Activated CD4-positive, alpha-beta T cell treated with anti-CD3 and anti-CD28 coated beads, Interleukin-2, amount 50 U/mL, for 16 hours (primary cell): Measurements from ENCODE around the gene GPC5.
"Not testable (repeated sequence)": the region's sequence is repeated elsewhere in the genome, so short reads cannot be mapped to it uniquely, and the experiment has no call there.

Source experiments
- DNase-seq: peaks from one replicate; pipeline ENCODE4 v3.0.0-alpha.2; 2020

The GPC5 gene

DNA sequence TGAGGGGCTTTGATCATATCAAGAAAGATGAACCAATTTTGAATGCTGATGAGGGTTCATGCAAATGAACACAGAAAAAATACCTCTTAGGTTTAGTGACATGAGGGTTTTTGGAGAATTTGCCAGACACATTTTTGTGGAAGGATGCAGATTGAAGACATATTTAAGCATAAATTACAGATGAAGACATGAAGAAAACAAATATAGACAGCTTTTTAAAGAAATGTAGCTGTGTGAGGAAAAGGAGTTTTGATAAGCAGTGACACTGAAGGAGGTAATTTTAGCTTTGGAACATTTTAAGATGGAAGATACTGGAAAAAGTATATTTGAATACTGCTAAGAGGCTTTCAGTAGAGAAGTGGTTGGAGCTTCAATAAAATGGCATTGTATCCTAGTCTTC is 1017.4 kb downstream of the GPC5 start:
- DNase-seq = no peak

DNA sequence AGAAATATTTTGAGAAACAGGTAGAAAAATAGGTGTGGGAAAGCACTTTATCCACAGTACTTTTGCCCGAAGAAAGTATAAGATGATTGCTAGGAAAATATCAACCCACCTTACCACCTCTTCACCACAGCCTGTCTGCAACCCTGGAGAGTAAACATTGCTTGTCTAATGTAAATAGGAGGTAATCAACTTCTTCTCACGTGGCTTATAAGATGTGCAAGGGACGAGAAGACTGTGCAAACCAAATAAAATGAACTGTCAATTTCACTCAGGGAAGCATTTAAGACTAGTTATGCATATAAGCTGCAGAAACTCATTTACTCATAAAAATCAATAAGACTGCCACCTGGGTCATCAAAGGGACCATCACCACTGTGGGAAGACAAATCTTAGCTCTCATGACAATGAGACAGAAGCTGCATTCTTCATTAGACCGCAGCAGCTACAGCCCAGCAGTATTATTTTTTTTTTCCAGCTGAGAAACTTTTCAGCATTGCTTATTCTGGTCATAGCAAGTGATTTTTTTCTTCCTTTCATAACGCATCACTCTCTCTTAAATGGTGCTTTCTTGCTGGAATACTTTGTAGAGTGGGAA is 1020.5 kb downstream of the GPC5 start:
- DNase-seq = no peak

GRCh38 chr13:92429231-92429630 is 1030.8 kb downstream of the GPC5 start:
- DNase-seq = no peak

- DNase-seq = no peak
These were observed 1035.0 kb downstream of the GPC5 start for GRCh38 chr13:92433386-92433785.

DNA sequence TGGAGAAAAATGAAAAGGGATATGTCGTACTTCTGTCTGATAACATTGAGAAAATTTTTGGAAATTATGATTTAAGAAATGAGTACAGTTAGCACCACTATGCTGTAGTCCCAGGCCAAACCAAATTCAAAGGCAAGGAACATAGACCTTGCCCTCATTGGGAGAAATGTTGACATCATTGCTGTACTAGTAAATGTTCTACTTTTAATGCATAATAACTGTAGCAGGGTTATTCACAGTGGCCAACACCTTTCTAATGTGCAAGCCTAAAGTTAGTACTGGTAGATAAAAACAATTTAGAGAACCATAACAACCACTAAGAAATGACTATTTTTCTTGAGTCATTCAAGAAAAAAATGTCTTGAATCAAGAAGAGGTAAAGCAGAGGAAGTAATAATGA is 1035.5 kb downstream of the GPC5 start:
- DNase-seq = no peak

GRCh38 chr13:92436924-92437323 is 1038.5 kb downstream of the GPC5 start:
- no peak for DNase-seq

DNA sequence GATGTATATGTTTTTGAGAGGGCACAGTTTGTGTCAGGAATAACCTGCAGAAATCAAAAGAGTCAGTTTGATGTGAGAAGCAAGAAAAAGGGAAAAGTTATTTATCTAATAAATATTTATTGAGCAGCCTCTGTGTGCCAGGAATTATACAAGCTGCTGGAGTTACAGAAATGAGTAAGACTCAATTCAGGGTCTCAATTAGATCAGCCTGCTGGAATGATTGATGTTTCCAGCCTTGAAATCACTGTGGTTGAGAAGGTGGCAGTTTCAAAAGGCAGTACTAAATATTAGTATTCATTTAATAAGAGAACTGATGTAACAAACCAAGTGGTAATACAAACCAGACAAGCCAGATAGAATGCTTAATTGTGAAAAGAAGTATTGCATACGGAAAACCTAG is 1045.8 kb downstream of the GPC5 start:
- no peak for DNase-seq

DNA sequence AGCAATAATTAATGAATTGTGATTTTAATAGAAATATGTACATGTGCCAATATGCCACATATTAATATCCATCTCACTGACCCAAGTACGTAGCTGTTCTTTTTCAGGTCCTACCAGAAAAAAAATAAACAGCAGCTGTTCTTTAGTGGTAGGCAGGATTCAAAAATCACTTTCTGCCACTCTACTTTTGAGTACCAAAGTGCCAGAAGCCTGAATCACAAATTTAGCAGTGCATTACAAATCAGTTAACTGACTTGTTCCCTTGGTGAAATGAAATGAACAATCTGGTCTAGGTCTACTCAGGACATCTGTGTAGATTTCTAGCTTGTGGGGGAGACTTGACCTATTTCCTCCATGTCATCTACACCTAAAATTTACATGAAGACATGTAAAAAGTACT is 1052.6 kb downstream of the GPC5 start:
- no peak for DNase-seq

DNA sequence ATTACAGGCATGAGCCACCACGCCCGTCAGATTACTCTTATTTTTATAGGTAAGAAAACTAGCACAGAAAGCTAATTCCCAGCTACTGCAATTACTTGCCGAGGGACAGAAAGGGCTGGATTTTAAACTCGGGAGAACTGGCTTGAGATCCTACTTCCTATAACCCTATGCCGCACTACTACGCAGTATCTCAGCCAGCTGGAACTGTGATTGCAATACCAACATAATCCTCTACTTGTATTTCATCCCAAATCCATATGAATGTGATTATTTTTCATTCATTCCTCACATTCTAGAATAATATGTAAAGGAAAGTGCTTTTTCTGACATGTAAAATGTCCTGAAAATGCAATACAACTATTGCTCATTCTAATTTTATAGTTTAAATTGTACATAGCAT is 1054.4 kb downstream of the GPC5 start:
- DNase-seq = no peak

DNA sequence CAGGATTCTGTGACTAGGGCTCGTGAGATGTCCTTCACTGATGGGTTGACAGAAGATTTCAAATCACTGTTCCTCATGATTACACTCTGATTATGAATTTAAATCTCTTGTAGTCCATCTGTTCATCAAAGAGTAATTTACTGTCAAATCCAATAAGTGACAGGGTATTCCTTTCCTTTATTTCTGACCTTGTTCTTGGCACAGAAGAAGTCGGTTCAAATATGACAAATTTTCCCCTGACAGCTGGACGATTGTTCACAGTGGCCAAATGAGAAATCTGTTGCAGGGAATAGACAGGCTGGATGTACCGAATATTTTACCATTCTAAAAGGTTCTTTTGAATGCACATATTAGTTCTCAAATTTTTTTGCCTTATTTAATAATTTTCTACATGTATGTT is 1060.9 kb downstream of the GPC5 start:
- DNase-seq = no peak

- DNase-seq = no peak
These were observed 1062.1 kb downstream of the GPC5 start for GRCh38 chr13:92460479-92460878.

GRCh38 chr13:92461402-92461801 is 1063.0 kb downstream of the GPC5 start:
- DNase-seq = no peak

GRCh38 chr13:92461831-92462230 is 1063.4 kb downstream of the GPC5 start:
- no peak for DNase-seq

GRCh38 chr13:92463134-92463533 is 1064.7 kb downstream of the GPC5 start:
- DNase-seq = no peak

DNA sequence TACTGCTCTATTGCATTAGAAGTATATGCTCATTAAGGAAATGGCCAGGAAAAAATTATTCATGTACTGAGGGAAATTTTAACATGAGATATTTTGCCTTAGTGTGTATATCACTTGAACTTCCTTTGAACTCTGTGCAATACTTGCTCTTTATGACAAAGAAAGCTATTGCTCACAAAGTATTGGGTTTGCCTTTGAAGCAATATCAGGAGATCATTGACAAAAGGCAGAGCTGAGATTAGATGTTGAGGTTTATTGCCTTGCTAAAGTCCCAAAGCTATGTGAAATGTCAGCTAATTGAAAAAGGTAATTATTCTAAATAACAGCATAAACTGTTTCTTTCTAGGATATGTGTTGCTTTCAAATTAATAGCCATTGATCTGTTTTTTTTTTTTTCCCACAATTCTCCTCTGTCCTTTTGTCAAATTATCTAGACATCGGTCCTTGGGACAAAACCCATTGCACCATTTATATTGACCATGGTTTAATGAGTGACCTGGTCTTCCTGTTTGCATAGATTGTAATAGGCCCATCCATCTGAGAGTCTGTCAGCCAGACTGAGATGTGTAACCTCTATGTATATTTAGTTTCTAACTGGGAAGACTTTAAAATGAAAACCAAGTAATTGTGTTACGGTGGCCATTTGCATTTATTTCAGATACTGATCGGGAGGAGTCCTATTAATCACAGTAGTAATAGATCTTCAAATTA is 1075.5 kb downstream of the GPC5 start:
- no peak for DNase-seq

DNA sequence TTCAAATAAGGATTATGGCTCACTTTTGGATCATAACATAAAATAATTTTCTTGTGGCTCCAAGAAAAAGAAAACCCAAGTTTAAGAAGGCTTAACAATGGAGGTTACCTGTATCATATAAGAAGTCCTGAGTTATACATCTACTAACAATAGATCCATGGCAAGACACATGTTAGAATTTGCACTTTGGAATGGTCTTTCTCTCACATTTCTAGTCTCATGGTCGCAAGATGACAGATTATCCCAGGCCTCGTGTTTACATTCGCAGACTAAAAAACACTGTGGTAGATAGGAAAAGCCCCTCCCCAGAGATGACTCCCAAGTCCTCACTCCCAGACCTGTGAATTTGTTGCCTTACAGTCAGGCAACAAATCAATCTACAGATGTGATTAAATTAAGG is 1082.0 kb downstream of the GPC5 start:
- no peak for DNase-seq

DNA sequence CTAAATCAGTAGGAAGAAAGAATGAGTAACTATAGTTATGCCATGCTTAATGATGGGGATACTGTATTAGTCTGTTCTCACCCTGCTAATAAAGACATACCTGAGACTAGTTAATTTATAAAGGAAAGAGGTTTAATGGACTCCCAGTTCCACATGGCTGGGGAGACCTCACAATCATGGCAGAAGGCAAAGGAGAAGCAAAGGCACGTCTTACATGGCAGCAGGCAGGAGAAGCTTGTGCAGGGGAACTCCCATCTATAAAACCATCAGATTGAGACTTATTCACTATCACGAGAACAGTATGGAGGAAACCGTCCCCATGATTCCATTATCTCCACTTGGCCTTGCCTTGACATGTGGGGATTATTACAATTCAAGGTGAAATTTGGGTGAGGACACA is 1084.4 kb downstream of the GPC5 start:
- not testable (repeated sequence) for DNase-seq

DNA sequence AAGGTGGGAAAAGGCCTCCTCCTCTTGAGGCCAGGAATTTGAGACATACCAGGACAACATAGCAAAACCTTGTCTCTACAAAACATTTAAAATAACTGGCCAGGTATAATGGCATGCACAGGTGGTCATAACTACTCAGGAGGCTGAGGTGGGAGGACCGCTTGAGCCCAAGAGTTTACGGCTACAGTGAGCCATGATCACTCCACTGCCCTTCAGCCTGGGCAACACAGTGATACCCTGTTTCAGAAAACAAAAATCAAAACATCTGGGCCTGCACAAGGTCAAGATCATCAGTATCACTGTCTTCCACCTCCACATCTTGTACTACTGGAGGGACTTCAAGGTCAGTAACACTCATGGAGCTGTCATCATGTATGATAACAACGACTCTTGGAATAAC is 1085.5 kb downstream of the GPC5 start:
- DNase-seq = no peak

DNA sequence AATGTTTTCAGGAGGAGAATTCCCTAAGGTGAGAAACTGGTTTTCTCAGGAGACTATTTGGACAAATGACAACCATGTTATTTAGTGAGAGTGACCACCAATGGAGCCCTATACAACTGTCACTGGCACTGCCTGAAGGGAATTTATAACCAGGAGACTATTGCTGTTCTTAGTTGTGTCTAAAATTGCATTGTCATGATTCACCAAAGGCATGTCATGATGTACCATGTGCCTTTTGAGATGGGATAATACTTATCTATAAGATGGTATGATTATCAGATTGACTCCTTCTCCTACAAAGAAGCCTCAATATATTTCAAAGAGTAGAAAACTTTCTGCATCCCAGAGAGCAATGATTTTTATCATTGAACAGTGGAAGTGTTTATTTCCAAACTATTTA is 1088.8 kb downstream of the GPC5 start:
- no peak for DNase-seq

GRCh38 chr13:92488249-92488852 is 1089.9 kb downstream of the GPC5 start:
- DNase-seq = no peak

DNA sequence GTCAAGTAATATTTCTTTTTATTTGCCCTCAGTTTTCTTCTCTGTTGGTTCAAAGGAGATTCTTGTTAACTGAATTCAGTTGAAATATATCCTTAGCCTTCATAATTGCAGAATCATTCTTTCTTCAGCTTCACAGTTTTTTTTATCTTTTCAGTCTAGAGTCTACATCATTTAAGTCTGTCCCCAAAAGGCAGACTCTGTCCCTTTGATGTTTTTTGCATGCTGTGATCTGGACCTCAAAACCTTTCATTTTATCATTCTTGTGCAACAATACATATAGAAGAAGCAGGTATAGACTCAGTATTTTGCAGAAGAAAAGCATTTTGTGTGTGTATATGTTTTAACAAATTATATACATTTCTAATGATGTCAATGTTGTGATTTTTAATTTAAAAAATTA is 1093.4 kb downstream of the GPC5 start:
- DNase-seq = no peak

DNA sequence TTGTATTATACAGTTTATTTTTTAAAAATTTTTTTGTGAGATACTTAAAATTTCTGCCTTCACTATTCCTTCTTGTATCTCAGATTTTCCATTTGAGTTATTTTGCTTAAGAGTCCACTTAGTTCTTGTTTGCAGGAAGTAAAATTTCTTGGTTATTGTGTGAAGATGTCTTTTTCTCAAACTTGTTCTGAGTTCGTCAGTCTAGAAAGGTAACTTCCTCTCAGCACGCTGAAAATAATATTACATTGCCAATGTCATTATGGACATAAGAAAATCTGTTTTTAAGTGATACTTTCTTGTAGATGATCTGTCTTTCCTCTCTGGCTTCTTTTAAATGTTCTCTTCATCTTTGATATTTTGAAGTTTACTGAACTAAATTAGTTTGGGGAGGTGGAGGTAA is 1096.5 kb downstream of the GPC5 start:
- DNase-seq = no peak

GRCh38 chr13:92500192-92500591 is 1101.8 kb downstream of the GPC5 start:
- DNase-seq = no peak

- no peak for DNase-seq
These were observed 1112.0 kb downstream of the GPC5 start for GRCh38 chr13:92510416-92510815.

- no peak for DNase-seq
These were observed 1114.4 kb downstream of the GPC5 start for GRCh38 chr13:92512852-92513251.
